HG02938 (cell line): ENCODE data around the gene STK39.

ENCODE experiments used
- ATAC-seq: cut with Tn5 transposase; IDR thresholded peaks from one replicate; pipeline ENCODE4 v1.9.1; 2021; ENCODE audit warnings: mild to moderate bottlenecking, moderate library complexity; ENCODE audit not compliant: unreplicated experiment

STK39 gene

DNA sequence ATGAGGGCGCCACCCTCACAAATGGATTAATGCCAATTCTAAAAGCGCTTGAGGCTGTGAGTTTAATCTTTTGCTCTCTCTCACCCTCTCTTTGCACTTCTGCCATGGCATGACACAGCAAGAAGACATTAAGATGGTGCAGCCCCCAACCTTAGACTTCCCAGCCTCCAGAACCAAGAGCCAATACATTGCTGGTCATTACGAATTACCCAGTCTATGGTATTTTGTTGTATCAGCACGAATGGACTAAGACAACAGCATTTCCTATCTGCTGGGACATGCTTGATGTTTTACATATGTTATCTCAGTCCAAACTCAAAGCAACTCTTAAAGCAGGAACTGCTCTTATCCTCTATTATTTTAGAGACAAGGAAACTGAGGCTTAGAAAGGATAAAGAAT lies 222.9 kb downstream of the STK39 start:
- ATAC-seq: no peak

DNA sequence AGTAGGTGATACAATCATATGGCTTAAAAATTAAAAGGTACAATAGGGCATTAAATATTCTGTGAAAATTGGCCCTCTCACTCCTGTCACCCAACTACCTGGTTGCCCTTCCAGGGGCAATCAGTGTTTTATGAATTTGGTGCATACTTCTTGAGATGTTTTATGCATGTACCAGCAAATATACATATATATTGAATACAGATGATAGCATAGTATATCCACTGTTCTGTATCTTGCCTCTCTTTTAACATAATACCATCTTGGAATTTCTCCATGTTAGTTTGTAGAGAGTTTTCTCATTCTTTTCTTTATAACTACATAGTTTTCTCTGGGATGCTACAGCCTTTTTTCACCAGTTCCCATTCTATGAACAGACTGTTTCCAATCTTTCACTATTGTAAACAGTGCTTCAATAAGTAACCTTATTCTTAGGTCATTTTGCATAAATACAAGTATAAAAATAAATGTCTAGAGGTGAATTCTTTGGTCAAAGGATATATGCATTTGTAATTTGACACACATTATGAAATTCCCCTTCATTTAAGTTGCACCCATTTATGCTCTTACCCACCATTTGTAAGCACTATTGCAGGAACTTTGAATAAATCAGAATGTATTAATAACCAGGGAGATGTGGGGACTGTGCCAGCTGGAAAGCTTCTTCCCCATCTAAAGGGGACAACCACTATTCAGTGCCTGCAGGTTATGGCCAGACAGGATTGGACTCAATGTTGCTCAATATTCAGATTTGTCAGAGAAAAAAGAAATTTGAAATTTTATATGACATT lies 225.4 kb downstream of the STK39 start:
- ATAC-seq: no peak

DNA sequence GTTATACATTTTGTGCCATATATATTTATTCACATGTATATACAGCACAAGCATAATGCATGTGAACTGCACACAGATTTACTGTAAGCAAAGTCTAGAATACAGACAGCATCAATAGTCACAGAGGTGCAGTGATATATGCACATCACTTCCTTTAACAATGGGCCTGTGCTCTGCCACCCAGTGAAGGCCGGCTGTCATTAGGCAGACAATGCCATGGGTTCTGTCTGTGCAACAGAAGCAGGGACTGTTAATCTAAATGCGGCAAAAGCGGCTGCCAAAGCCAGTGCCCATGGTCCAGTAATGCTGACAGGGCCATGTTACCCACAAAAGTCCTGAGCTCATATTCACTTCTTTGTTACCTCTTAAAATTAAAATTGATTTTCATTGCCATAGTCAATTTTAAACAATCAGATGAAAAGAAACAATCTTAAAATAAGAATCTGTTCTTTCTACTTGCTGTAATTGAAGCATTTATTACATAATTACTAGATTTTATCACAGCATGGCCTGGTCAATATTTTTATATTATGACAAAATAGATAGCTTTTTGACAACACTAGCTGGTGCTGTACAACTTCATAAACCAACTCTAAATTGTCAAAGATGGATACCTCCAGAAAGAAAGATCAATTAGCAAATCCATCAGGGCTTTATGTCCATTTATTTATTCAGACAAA lies 232.0 kb downstream of the STK39 start:
- ATAC-seq: no peak

DNA sequence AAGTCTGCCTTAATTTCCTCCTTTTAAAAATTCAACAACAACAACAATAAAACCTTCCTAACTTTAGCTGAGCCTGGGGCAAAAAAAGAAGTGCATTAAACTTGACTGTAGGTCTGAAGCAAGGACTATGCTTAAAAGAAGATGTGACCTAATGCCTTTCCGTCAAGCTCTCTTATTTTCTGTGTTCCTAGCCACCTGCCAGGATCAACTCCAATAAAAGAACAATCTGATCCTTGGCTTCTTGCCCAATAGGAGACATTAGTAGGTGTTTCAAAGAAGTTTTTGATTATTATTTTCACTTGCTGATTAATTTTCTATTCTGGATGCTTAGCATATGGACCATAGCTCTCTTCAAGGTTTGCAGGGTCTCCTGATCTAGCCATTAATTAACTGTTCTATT lies 237.5 kb downstream of the STK39 start:
- ATAC-seq: no peak

DNA sequence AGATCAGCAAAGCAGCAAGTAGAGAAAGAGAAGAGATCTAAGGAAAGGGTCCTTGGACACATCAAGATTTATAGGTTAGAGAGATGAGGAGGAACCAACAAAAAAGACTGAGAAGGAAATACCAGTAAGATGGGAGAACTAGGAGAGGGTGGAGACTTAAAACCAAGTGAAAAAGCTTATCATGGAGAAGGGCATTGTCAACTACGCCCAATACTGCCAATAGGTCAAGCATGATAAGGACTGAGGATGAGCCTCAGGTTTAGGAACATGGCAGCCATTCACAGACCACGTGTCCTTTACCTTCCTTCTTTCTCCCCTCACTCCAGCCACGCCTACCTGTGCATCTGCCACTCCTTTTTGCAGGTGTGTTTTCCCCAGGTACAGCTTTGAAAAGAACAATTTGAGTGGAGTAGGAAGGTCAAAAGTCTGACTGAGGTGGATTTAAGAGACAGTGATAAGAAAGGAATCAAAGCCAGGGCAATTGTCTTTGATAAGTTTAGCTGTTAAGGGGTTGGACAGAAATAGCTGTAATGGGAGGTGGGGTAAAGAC lies 238.7 kb downstream of the STK39 start:
- no peak for ATAC-seq

DNA sequence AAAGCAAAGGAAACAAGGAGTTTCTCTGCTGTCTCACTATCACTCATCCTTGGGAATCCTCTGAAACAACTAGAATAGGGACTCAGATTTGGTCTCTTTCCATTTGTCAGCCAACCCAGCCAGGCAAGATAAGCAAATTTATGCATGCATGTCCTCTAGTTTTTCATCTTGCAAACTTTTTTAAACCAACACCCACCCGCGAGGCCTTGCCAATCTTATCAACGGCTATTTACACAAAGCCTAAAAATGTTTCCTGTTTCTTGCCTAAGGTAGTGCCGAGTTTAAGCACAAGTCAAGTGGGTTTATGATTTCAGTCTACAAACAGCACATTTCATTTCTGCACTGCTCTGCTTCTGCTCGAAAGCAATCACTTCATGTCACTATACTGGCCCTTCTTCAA lies 240.9 kb downstream of the STK39 start:
- no peak for ATAC-seq

DNA sequence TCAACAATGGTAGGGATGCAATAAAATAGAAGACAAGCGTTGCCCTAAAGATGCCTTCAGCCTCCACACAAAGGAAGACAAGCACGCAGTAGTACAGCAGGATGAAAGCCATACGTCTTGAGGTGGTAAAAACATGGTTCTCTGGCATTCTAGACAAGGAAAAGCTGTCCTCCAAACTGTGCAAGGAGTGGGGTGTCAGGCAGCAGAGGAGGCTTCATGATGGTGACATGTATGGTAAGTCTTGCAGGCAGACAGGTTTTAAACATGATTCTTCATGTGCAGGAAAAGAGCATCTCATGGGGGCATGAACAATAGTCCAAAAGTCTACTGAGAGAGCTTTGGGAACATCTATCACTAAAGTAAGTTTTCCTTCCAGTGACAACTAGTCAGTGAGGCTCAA lies 241.8 kb downstream of the STK39 start:
- ATAC-seq: no peak

DNA sequence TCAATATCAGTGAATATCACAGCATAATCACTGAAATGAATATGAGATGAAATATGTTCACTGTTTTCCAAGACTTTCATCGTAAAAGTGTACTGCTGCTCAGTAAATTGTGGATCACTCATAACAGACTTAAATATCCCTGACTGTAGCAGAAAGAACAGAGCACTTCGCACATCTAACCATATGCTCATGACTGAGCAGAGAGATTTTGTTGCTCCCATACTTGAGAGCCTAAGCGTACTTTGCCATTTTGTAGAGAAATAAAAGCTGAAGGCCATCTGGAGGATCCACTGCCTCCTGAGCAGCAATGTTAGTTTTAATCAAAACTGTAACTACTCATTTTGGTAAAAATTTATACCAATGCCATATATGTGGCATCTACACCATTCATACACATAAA lies 243.5 kb downstream of the STK39 start:
- ATAC-seq: no peak

DNA sequence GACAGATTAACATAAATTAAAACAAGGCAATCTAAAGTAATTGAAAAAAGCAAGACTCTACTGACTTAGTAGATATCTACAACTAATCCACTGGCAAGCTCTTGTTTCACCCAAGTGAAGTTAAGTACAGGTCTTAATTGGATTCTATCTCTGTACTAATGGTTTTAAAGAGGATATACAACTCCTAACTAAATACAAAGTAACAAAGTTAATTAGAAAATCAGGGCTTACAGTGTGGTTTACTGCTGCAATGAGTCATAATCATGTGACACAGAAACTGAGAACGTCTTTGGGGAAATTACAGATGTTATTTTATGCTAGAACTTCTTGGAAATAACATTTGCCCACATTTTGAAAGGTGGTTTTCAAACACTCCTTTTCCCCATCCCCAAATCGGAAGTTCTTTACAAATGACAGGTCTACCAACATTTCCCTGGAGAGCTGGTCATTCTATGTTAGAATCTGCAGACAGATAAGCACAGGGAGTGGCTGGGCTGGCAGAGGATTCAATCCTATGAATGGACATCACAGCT lies 245.3 kb downstream of the STK39 start:
- peak; percentile 67 for ATAC-seq

DNA sequence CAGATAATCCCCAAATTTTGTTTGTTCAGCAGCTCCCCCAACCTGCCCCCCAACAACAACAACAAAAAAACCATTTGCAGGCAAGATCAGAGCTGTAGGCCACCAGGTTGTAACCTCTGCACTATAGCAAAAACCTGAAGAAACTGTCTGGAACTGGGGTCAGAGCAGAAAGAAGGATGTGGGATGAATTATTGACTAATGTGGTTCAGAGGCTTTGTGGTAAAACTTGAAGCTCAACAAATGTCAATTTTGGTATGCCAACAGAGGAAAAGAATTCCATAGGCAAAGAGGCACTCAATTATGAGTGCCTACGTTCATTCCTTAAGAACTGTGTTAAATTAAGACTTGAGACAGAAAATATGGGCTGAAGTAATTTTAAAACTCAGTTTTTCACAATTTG lies 255.1 kb downstream of the STK39 start:
- ATAC-seq: no peak

DNA sequence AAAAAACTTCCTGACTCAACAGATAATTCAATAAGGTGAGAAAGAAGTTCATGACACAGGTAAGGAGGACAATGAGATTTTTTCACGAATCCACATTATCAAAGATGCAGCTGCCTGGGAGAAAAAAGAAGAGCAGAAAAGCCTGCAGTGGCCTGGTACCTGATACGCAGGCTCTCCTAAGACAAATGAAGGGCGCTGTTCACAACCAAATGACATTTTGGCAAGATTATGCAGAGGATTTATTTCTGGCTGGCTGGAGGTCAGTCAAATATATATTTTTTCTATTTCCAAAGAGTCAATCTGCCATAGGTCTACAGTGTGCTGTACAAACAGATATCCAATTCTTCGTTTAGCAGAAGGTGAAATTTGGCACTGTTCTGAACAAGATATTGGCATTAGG lies 257.3 kb downstream of the STK39 start:
- ATAC-seq: no peak

DNA sequence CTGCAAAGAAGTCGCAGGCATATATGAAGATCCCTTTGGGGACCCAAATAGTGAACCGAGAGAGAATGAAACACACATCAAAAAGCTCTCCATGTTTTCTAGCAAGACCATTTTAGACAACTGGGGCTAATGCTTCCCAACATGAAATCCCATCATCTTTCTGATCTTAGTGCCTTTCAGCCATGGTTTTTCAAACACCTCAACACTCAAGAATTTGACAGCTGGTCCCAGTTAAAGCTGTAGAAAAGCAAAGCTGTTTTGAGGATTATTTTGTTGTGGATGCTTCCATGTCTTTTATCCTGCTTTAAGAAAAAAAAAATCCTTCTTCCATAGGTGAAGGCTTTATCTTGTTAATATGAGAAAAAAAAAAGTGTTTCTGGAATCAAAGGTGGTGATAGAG lies 259.1 kb downstream of the STK39 start:
- ATAC-seq: no peak

DNA sequence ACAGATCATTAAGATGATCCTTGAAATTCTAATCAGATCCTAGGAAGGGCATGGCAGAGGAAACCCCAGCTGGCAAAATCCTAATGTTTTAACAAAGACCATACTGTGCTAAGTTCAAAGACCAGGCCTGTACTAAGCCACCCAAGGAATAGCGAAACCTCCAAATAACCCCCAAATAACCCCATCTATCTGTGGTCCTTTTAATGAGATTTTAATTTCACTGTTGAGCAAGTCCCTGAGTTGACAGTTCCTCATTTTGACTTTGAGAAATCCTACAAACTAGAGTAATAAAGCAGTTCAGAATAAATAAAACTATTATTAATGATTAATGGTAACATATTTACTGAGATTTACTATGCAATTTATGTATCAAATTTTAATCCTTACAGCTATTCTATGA lies 259.8 kb downstream of the STK39 start:
- no peak for ATAC-seq

DNA sequence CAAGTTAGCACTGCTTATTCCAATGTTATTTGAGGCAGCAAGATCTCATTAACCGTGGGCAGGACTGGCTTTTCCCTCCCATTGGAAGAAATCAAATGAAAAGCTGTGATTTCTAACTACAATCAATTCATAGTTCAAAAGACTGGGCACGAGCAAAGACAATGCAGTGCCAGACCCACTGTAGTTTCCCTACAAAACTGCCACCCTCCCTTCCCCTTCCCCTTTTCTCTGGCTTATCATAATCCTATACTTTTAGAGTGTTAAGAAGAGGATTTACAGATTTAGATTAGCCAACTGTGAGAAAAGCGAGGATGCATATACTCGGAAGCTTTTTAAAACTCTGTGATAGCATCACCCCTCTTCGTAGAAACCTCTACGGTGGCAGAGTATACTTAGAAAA lies 260.4 kb downstream of the STK39 start:
- ATAC-seq: no peak

DNA sequence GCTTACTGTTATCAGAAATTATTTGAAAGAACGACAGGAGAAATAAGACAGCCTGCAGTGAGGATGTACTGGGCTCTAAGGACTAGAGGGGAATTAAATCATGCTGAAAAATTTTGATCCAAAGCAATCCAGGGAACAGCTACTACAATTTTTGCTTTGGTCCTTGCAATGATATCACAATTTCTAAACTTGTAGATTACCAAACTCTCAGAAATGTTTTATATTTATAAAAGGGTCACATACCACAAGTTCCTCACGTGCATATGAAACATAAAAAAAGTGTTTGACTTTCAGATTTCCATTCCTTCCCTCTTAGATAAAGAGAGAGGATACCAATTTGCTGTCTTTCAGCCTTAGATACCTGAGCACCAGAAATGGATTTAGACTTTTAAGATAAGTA lies 261.2 kb downstream of the STK39 start:
- no peak for ATAC-seq

DNA sequence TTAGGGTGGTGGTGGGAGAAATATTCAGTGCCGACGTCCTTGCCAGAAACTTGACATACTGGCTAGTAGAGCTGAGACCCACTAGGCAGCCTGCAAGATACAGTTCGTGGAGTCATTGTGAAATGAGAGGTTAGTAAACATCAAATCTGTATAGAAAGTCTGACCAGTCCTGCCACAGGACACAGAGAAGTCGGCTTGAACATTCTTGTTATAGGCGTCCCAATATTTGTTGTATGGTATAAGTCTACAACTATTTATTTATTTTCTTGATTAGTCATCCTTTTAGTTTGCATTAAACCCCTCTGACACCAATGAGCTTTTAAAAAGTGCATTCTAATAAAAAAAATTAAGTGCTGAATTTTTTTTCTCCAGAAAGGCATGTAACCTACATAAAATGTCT lies 265.4 kb downstream of the STK39 start:
- ATAC-seq: no peak

DNA sequence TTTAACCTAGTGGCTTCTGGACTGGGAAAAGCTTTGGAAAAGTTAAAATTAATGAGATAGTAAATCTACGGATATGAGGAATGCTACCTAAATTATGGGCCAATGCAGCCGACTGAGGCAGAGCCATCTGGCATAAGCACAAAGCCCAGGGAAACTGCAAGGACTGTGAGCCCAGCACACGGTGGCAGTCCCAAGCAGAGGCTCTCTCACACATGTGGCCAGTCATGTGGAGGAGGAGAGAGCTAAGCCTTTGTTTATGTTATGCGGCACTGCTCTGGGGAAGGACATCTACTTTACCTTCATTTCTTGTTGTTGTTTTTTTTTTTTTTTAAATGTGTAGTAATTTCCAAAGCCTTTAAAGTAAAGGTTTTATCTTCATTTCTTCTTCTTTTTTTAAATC lies 267.0 kb downstream of the STK39 start:
- ATAC-seq: no peak

DNA sequence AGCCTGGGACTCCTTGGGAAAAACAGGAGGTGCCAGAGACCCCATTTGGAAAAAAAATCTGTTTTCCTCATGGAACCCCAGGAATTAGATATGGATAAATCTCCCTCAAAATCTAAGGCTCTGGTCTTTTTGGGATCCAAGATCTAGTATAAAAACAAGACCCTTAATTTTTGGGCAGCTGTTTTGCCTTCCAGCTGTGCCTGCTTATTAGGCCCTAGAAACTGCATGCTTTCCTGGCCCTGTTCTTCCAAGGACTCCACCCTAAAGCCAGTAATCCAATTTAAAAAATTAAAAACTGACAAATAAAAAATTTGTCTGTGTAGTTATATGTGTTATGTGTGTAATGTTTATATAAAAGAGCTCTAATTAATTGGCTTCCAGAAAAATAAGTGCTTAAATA lies 274.6 kb downstream of the STK39 start:
- ATAC-seq: no peak

DNA sequence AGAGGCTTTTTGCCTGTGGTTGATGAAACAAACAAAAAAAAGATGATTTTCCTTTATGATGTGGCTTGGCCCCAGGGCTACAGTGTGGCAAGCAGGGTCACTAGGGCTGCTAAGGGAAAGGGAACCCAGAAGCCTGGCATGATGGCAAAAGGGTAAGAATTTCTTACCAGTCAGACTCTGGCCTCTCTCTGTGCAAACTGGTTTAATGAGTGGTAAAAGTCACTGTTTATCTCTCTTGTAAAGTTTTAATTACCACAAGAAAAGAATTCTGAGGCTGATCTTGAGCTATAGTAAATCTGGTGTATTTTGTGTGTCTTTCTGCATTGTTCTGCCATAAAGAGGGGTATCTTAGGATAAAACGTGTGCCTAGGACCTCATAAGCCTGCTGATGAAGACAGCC lies 275.4 kb downstream of the STK39 start:
- no peak for ATAC-seq

DNA sequence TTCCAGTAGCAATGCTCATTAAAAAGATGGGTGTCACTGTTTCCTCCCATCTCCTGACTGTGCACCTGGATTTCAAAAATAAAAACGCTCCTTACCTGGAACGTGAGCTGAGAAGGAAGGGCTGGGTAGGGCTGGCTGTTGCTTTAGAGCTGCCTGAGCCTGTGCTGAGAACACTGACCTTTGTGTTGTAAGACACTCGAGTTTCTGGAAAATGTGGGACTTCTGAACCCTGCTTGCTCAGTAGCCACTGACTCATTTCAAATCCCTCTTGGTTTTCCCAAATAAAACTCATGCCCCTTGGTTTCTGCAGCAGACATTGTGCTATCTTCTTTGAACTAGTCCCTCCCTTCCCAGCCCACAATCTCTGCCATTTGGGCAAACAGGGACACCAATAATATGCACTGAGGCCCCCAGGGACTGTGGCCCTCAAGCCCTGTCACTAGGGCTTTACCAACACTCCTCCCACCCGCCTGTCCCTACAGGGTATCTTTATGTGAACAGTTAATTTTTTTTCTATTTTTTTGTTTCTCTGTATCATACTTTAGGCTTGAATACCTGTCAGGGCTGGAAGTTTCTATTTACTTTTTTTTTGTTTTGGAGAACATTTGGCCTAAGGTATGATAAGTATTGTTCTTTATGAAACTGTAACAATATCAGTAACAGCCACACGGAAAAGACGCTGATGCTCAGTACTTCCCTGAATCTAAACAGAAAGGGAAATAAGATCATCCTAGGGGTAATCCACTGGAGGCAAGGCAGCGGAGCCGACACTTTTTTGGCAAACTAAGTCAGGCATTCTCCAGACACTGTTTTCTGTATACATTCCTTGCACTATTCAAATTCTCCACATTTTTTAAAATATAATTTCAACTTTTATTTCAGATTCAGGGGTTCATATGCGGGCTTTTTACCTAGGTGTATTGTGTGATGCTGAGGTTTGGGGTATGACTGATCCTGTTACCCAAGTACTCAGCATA lies 280.2 kb downstream of the STK39 start:
- no peak for ATAC-seq
